Stimulated activated memory B cell treated with anti-CD40 and anti-IgM and Interleukin-4, amounts not matched to agents 10 μg/mL and 1 μg/mL and 100 μg/mL, for 72 hours (primary cell): Measurements from ENCODE around the gene PHF2.
"Not testable (repeated sequence)": the region's sequence is repeated elsewhere in the genome, so short reads cannot be mapped to it uniquely, and the experiment has no call there.

Source experiments
- ATAC-seq: fragments of 150-1000 bp; cut with Tn5 transposase; 2 replicates; pipeline ENCODE4 v1.10.0; 2021
- H3K27ac Mint-ChIP-seq: one replicate; pipeline ENCODE4 v1.8.0; 2022; ENCODE audit warnings: mild to moderate bottlenecking, mixed read lengths
- H3K27me3 Mint-ChIP-seq: one replicate; pipeline ENCODE4 v1.8.0; 2022; ENCODE audit warnings: mixed read lengths
- H3K36me3 Mint-ChIP-seq: one replicate; pipeline ENCODE4 v1.8.0; 2022; ENCODE audit warnings: mixed read lengths
- H3K4me1 Mint-ChIP-seq: one replicate; pipeline ENCODE4 v1.8.0; 2022; ENCODE audit warnings: mixed read lengths
- H3K4me3 Mint-ChIP-seq: one replicate; pipeline ENCODE4 v1.8.0; 2022; ENCODE audit warnings: mild to moderate bottlenecking, moderate library complexity, mixed read lengths
- H3K9me3 Mint-ChIP-seq: one replicate; pipeline ENCODE4 v1.8.0; 2022; ENCODE audit warnings: mixed read lengths

Gene PHF2

DNA sequence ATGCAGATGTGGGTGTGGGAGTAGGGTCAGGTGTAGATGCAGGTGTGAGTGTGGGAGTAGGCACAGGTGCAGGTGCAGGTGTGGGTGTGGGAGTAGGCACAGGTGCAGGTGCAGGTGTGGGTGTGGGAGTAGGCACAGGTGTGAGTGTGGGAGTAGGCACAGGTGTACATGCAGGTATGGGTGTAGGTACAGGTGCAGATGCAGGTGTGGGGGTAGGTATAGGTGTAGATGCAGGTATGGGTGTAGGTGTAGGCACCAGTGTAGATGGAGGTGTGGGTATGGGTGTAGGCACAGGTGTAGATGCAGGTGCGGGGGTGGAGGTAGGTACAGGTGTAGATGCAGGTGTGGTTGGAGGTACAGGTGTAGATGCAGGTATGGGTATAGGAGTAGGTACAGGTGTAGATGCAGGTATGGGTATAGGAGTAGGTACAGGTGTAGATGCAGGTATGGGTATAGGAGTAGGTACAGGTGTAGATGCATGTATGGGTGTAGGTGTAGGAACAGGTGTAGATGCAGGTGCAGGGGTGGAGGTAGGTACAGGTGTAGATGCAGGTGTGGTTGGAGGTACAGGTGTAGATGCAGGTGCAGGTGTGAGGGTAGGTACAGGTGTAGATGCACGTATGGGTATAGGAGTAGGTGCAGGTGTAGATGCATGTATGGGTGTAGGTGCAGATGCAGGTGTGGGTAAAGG is 96.1 kb downstream of the PHF2 start:
- H3K27me3 Mint-ChIP-seq, H3K4me3 Mint-ChIP-seq, H3K4me1 Mint-ChIP-seq, H3K27ac Mint-ChIP-seq, ATAC-seq, H3K9me3 Mint-ChIP-seq: not testable (repeated sequence)
- peaks cover 59% of the 10 kb centered on the region for H3K36me3 Mint-ChIP-seq

DNA sequence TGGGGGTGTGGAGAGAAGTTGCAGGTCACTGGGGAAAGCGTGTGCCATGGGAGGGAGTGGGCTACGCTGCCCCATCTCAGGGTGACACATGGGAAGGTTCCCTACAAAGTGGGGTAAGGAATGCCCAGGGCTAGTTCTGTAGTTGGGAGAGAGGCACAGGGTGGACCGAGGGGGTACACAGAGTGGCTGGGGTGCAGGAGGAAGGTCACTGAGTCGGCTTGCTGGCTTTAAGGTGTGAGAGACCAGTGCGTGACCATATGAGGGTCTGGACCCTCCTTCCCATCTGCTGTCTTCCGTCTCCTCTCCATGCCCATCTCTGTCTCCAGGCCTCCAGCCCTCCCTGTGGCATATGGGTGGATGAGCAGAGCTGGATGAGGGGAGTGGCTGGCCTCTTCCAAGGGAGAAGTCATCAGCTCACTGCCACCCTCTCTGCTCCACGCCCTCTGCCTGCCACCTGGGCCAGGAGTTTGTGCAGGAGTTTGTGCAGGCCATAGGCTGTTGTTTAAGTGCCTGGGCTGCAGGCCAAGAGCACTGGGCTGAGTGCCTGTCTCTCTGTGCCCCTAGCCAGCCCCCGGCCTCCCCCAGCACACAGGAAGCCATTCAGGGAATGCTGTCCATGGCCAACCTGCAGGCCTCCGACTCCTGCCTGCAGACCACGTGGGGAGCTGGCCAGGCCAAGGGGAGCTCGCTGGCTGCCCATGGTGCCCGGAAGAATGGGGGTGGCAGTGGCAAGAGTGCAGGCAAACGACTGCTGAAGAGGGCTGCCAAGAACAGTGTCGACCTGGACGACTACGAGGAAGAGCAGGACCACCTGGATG is 96.8 kb downstream of the PHF2 start:
- Mint-ChIP-seq H3K9me3 (peaks cover 10% of the 10 kb centered on the region), H3K4me1 (no peaks in the 10 kb centered on the region), H3K36me3 (peaks cover 66% of the 10 kb centered on the region), H3K27ac (no peak overlapping the region), H3K27me3 (no peaks in the 10 kb centered on the region), H3K4me3 (no peak overlapping the region)
- no peak for ATAC-seq

DNA sequence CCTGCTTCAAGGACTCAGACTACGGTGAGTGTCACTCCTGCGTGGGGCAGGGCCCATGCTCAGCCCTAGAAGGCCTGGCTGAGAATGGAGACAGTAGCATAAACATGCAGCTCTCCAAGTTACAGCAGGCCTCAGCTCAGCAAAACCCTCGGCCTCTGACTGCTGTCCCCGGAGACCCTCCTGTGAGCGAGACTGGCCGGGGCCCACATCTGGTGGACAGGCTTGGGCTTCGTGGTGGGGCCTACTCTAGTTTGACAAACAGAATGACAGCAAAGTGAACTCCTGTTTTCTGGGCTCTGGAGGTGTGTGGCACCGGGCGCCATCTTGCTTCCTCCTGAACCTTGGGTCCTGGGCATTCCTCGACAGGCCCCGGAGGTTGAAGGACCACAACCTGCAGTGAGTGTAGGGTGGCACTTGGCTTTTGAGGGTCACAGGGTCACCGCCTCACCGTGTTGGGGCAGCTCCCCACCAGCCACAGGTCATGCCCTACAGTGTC is 97.5 kb downstream of the PHF2 start:
- Mint-ChIP-seq H3K27ac (no peak overlapping the region), H3K4me3 (no peak overlapping the region), H3K36me3 (peaks cover 66% of the 10 kb centered on the region), H3K27me3 (no peaks in the 10 kb centered on the region), H3K4me1 (no peaks in the 10 kb centered on the region), H3K9me3 (peaks cover 10% of the 10 kb centered on the region)
- ATAC-seq: no peak

DNA sequence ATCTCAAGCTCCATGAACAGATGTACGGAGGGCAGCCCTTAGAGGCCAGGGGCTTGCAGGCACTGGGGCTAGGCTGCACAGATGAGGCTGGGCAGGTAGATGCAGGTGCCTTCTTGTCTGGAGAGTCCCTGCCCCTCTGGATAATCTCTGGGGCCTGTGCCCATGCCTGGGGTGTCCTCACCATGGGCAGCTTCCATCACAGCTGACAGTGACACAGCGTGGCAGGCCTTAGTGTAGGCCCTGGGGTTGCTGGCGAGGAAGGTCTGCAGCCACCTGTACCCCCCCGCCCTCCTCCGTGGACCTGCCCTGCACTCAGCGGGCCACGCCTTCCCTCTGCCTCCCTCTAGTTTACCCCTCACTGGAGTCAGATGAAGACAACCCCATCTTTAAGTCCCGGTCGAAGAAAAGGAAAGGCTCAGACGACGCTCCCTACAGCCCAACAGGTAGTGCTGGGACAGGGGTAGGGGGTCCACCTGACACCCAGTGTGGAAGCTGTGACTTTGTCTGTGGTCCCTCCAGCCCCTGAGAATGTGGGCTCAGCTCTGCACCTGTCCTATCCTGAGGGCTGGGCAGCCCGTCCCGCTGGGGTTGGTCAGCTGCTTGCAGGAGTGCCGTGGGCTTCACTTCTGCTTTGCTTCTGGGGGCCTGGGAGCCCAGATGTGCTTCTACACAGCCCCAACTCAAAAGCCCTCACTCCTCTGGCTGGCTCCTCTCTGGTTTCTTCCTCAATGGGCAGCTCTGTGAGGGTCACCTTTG is 98.4 kb downstream of the PHF2 start:
- no peaks in the 10 kb centered on the region for H3K27me3 Mint-ChIP-seq
- peaks cover 62% of the 10 kb centered on the region for H3K36me3 Mint-ChIP-seq
- no peak overlapping the region for H3K4me3 Mint-ChIP-seq
- H3K27ac Mint-ChIP-seq: no peak overlapping the region
- no peak for ATAC-seq
- peaks cover 10% of the 10 kb centered on the region for H3K9me3 Mint-ChIP-seq
- no peaks in the 10 kb centered on the region for H3K4me1 Mint-ChIP-seq

DNA sequence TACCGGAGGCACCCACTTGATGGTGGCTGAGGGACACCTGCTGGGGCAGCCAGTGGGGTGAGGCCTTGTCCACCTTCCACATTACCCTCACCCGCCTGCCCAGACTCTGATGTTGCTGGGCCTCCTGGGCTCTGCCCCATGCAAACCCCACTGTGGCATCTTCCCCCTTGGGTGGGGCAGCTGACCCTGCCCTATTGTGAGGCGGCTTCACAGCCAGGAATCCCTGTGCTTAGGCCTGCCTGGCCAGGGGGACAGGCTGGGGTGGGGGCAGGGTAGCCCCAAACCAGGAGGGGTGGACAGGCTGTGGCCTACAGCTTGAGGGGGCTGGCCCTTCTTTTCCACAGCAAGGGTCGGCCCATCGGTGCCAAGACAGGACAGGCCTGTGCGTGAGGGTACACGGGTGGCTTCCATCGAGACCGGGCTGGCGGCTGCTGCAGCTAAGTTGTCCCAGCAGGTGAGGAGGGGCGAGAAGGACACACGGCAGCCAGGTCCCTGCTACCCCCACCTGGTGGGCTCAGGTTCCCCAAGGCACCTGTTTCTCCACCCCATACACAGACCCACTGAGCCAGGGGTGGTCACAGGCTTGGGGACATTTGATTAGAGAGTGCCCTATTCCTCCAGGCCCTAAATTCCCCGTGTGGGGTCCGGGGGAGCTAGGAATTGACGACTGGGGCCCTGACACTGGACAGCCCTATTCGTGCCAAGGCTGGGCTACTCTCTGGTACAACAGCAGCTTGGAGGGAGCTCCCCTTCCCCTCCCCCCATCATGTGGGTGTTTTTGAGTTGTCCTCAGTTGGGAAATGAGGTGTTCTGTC is 99.2 kb downstream of the PHF2 start:
- Mint-ChIP-seq H3K36me3 (peaks cover 54% of the 10 kb centered on the region), H3K4me3 (no peak overlapping the region), H3K9me3 (peaks cover 9% of the 10 kb centered on the region), H3K27me3 (no peaks in the 10 kb centered on the region), H3K27ac (no peak overlapping the region), H3K4me1 (no peaks in the 10 kb centered on the region)
- ATAC-seq: no peak

DNA sequence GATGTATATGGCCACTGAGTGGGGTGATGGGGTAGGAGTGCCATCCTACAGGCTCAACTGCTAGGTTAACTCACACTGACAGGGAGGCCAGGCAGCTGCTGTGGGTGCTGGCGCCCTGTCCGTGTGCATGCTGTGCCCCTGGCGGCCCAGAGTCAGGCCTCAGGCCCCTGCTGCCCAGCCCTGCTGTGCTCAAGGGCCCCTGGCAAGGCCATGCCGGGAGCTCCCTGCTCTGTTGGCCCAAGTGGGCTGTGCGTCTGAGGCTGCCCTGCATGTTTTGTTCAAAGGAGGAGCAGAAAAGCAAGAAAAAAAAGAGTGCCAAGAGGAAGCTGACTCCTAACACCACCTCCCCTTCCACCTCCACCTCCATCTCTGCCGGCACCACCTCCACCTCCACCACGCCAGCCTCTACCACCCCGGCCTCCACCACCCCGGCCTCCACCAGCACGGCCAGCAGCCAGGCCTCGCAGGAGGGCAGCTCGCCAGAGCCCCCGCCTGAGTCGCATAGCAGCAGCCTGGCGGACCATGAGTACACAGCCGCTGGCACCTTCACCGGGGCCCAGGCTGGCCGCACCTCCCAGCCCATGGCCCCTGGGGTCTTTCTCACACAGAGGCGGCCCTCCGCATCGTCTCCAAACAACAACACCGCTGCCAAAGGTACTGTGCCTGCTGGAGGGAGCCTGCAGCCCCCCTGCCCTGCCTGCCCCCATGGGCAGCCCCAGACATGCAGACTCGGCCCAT is 100.1 kb downstream of the PHF2 start:
- Mint-ChIP-seq H3K27ac (no peak overlapping the region), H3K27me3 (peaks cover 1% of the 10 kb centered on the region), H3K36me3 (peaks cover 51% of the 10 kb centered on the region), H3K4me1 (peaks cover under 1% of the 10 kb centered on the region), H3K4me3 (no peak overlapping the region), H3K9me3 (no peaks in the 10 kb centered on the region)
- ATAC-seq: no peak

DNA sequence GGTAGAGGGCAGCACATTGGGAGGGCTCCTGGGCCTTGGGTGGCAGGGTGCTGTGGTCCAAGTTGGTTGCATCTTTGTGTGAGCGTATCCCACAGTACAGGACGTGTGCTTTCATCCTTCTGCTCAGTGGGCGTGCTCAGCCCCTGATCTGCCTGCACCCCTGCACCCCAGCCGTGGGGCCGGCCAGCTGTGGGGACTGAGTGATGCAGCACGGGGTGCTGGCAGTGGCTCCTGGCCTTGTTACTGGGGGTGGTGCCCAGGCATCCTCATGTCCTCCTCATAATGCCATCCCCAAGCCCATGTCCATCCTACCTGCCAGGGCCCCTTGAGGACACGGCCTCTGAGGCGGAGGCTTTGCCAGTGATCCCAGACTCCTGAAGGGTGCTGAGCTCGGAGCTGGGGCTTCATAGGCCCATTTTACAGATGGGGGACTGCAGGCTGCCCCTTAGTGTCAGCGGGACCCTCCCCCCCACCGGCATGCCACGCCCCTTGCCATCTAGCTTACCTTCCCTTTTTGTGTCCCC is 100.7 kb downstream of the PHF2 start:
- no peak for ATAC-seq
- peaks cover 8% of the 10 kb centered on the region for H3K27me3 Mint-ChIP-seq
- peaks cover 51% of the 10 kb centered on the region for H3K36me3 Mint-ChIP-seq
- H3K4me3 Mint-ChIP-seq: no peak overlapping the region
- no peak overlapping the region for H3K27ac Mint-ChIP-seq
- no peaks in the 10 kb centered on the region for H3K9me3 Mint-ChIP-seq
- H3K4me1 Mint-ChIP-seq: peaks cover 7% of the 10 kb centered on the region

DNA sequence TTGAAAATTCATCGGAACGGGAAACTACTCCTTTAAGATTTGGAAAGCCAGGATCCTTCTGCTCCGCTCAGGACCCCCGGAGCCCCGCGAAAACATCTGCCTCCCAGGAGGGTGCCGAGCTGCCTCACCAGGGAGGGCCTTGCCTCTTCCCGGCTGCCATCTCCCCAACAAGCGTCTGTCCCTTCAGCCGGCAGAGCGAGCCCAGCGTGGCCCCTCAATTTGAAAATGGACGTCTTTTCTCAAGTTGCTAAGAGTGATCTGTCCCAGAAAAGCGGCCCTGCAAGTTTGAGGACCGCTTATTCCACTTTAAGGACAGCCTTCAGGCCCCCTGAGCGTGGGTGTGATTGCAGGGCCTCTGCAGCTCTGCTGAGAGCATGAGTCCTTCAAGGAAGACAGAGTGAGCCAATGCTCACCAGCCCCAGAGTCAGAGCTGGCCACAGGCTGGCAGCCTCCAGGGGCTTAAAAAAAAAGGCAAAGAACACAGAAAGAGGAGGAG is 101.3 kb downstream of the PHF2 start:
- H3K4me1 Mint-ChIP-seq: peaks cover 9% of the 10 kb centered on the region
- H3K27ac Mint-ChIP-seq: no peak overlapping the region
- no peaks in the 10 kb centered on the region for H3K9me3 Mint-ChIP-seq
- no peak overlapping the region for H3K4me3 Mint-ChIP-seq
- ATAC-seq: no peak
- peaks cover 12% of the 10 kb centered on the region for H3K27me3 Mint-ChIP-seq
- peaks cover 45% of the 10 kb centered on the region for H3K36me3 Mint-ChIP-seq

DNA sequence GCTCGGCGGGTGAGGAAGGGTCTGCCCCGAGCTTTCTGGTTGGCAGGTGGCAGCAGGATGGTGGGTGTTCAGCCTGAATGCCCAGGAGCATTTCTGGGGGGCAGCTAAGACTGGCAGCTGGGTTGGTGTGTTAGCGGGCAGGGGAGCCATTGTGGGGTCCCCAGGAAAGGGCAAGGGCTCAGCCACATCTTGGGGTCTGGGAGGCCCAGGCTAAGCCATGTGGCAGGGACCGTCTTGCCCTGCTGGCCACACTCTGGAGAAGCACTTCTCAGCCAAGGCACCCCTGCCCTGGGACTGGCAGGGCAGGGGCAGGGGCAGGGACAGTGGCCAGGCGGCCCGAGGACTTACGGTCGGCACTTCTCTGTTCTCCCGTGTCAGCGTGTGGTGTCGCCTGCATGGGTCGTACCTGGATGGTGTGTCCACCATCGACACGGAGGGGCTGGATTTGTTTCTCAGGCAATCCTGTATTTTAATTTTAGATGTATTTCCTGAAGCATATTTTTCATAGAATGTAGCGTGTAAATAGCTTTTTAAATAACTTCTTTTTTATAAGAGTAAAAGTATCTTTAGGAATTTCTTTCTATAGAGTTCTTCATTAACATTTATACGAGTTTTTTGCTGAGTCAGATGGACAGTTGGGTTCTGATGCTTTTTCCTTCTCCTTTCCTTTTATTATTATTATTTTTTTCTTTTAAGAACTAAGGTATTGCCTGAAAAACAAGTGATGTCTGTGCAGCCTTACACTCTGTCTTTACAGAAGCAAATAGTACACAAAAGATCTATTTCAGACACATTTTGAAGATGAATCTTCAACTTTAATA is 102.0 kb downstream of the PHF2 start:
- H3K9me3 Mint-ChIP-seq: no peaks in the 10 kb centered on the region
- no peak overlapping the region for H3K27ac Mint-ChIP-seq
- peaks cover 12% of the 10 kb centered on the region for H3K27me3 Mint-ChIP-seq
- peaks cover 38% of the 10 kb centered on the region for H3K36me3 Mint-ChIP-seq
- peaks cover 9% of the 10 kb centered on the region for H3K4me1 Mint-ChIP-seq
- ATAC-seq: no peak
- H3K4me3 Mint-ChIP-seq: no peak overlapping the region

DNA sequence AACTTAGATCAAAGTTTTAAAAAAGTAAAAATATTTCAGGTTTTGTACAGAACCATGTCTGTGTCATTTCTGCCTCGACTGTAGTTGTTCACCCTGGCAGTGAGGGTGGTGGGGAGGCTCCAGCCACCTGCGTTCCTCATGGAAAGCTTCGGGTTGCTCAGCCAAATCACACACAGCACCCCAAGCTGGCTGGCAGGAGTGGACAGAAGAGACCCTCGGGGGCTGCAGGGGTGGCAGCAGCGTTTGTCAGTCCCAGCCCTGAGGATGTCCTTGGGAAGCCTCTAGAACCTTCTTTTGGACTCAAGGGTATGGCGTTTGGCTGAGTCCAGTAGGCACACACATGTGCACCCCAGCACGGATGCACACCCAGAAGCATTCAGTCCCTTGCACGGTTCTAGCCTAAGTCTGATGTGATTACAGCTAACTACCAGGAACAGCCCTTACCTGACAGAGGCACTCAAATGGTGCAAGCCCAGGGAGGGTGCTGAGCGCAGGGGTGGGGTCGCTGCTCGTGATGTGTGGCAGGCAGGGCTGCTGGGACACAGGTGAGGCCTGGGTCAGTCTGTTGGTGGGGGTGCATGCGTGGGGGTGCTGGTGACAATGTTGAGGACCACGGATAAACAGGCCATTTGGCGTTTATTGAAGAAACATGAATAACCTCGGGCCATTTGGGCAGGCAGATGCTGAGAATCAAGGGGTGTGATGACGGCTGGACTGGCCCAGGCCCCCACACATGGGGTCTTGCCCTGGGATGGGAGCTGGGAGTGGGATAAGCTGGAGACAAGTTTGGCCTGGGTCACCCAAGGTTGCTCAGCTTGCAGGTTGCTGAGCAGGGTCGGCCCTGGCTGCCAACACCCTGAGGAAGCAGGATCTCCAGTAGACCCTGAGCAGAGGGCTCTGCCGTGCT is 103.4 kb downstream of the PHF2 start:
- ATAC-seq: no peak
- Mint-ChIP-seq H3K27me3 (peaks cover 12% of the 10 kb centered on the region), H3K4me3 (no peak overlapping the region), H3K9me3 (no peaks in the 10 kb centered on the region), H3K27ac (no peak overlapping the region), H3K4me1 (peaks cover 9% of the 10 kb centered on the region), H3K36me3 (peaks cover 27% of the 10 kb centered on the region)

DNA sequence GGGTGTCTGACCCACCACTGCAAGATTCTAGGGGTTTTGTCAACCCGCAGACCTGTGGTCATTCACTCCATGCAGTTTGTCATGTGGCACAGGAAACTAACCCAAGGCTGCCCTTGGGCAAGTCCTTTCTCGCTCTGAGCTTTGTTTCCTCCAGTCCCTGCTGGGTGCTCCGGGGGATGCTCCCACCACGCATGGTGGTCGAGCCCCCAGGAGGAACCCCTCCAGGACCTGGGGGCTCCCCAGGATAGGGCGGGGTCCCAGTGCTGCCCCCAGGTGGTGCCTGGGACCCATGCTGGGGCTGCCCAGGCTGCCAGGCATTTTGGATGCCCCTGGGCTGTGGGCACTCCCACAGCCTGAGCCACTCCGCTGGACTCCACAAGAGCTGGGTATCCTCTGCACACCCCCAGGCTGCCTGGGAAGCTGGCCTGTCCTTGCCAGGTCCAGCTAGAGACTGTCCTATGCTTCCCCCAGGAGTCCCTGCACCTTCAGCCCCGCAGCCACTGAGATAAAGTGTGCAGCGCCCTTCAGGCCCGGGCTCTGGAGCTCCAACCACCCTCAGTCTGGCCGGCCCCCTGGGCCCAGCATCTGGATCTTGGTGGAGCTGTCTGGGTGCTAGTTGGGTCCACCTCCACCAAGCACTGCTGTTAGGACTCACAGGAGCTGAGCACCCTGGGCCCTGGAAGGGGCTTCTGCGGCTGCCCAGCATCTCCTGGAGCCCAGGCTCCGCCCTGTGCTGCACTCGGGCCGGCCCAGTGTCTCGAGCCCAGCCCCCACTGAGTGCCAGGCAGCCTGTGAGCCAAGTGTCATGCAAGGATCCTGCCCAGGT is 104.3 kb downstream of the PHF2 start:
- H3K4me1 Mint-ChIP-seq: peaks cover 9% of the 10 kb centered on the region
- H3K27me3 Mint-ChIP-seq: peaks cover 13% of the 10 kb centered on the region
- H3K36me3 Mint-ChIP-seq: peaks cover 23% of the 10 kb centered on the region
- H3K27ac Mint-ChIP-seq: no peak overlapping the region
- H3K4me3 Mint-ChIP-seq: no peak overlapping the region
- no peaks in the 10 kb centered on the region for H3K9me3 Mint-ChIP-seq
- ATAC-seq: peak; percentile 34
